Measurements from ENCODE around the gene ATRX. TPM values are rescaled to one million over a fixed set of nuclear protein-coding genes. Genes with fewer than 3 reads are reported as not detected.
"Not testable (repeated sequence)": the region's sequence is repeated elsewhere in the genome, so short reads cannot be mapped to it uniquely, and the experiment has no call there.

The ATRX gene
- total RNA-seq, 1 donor from 2014 or later: 120 TPM

DNA sequence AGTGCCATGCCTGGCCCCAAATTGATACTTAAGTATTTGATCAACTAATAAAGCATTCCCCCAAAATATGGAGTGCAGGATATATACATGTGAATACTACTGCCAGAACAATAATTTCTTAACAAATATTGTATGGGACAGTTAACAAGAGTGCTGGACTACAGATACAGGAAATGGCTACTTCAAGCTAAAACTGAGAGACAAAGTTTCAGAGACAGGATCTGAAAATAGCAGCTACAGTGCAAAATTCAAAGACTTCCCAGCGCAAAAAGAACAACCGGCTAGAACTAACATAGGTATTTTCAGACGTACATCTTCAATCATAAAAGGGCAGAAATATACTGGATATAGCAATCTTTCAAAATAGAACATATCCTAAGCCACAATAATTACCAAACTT lies 6.3 kb downstream of the ATRX start:
- peaks cover 4% of the 10 kb centered on the region for H3K9me3 Mint-ChIP-seq
- intact Hi-C loops (cut with micrococcal nuclease): loop anchor here (10.0 kb wide), 1 partner anchor 1355 kb away; the partner anchor contains the start of gene MAGEE1
- peak overlapping the region; percentile 7 for H3K4me3 Mint-ChIP-seq
- CTCF ChIA-PET: no interaction called here
- H3K36me3 Mint-ChIP-seq (ENCODE audit: low read depth): peaks cover 5% of the 10 kb centered on the region
- DNase-seq (no peak), ATAC-seq (ENCODE audit: low read depth) (no peak)
- no peaks in the 10 kb centered on the region for H3K27me3 Mint-ChIP-seq
- no peak overlapping the region for H3K27ac Mint-ChIP-seq
- POLR2A ChIA-PET: no interaction called here
- TF ChIP-seq, protein P1, sequence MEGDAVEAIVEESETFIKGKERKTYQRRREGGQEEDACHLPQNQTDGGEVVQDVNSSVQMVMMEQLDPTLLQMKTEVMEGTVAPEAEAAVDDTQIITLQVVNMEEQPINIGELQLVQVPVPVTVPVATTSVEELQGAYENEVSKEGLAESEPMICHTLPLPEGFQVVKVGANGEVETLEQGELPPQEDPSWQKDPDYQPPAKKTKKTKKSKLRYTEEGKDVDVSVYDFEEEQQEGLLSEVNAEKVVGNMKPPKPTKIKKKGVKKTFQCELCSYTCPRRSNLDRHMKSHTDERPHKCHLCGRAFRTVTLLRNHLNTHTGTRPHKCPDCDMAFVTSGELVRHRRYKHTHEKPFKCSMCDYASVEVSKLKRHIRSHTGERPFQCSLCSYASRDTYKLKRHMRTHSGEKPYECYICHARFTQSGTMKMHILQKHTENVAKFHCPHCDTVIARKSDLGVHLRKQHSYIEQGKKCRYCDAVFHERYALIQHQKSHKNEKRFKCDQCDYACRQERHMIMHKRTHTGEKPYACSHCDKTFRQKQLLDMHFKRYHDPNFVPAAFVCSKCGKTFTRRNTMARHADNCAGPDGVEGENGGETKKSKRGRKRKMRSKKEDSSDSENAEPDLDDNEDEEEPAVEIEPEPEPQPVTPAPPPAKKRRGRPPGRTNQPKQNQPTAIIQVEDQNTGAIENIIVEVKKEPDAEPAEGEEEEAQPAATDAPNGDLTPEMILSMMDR (IDR thresholded peaks at IDR 0.05): no peak
- peaks cover 50% of the 10 kb centered on the region for H3K4me1 Mint-ChIP-seq

DNA sequence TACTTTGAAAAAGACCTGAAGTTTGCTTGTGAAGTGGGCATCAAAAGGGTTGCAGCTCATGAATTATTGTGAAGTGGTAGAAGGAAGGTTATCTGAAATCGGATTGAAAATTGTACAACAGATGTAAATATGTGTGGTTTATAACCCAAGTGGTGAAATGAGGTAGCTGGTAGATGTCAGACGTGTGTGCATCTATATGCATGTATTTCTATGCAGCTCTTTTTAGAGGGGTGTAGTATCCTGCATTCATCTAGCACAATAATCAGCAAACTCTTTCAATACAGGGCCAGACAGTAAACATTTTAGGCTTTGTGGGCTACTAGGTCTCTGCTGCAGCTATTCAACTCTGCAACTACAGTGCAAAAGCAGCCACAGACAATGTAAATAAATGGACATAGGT lies 9.4 kb downstream of the ATRX start:
- DNase-seq: no peak
- H3K4me1 Mint-ChIP-seq: peaks cover 39% of the 10 kb centered on the region
- ChIA-PET POLR2A (no interaction called here), CTCF (no interaction called here)
- peaks cover 6% of the 10 kb centered on the region for H3K36me3 Mint-ChIP-seq (ENCODE audit: low read depth)
- H3K4me3 Mint-ChIP-seq: no peak overlapping the region
- H3K9me3 Mint-ChIP-seq: peaks cover 4% of the 10 kb centered on the region
- intact Hi-C loops (cut with micrococcal nuclease): no loop called here
- TF ChIP-seq, protein P1 (IDR thresholded peaks at IDR 0.05): no peak
- no peaks in the 10 kb centered on the region for H3K27me3 Mint-ChIP-seq
- no peak for ATAC-seq (ENCODE audit: low read depth)
- no peak overlapping the region for H3K27ac Mint-ChIP-seq

DNA sequence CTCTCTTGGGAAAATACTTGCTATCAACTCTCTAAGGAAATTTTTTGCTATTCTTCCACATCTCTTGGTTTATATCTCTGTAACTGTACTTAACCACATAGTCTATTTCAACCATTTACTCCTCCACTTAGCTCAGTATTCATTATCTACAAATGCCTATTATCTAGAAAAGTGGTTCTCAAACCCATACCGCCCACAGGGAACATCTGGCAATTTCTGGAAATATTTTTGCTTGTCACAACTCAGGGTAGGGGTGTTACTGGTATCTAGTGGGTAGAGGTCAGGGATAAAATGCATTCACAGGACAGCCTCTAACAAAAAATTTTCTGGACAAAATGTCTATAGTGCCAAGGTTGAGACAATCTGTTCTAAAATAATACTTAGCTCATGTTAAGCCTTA lies 14.4 kb downstream of the ATRX start:
- DNase-seq (no peak), ATAC-seq (ENCODE audit: low read depth) (no peak)
- no peak overlapping the region for H3K4me3 Mint-ChIP-seq
- peaks cover 9% of the 10 kb centered on the region for H3K36me3 Mint-ChIP-seq (ENCODE audit: low read depth)
- peaks cover 27% of the 10 kb centered on the region for H3K4me1 Mint-ChIP-seq
- intact Hi-C loops (cut with micrococcal nuclease): no loop called here
- no peak overlapping the region for H3K27ac Mint-ChIP-seq
- TF ChIP-seq, protein P1 (IDR thresholded peaks at IDR 0.05): no peak
- POLR2A ChIA-PET: interaction anchor here (1.0 to 1.4 kb wide), 2 partner anchors 10 to 16 kb away, joined by 3 to 4 read pairs; no protein-coding TSS in a partner anchor
- CTCF ChIA-PET: no interaction called here
- no peaks in the 10 kb centered on the region for H3K27me3 Mint-ChIP-seq
- H3K9me3 Mint-ChIP-seq: no peaks in the 10 kb centered on the region

- CTCF ChIA-PET: no interaction called here
- Mint-ChIP-seq H3K27ac (peak overlapping the region; percentile 36), H3K27me3 (no peaks in the 10 kb centered on the region), H3K9me3 (no peaks in the 10 kb centered on the region), H3K4me3 (no peak overlapping the region), H3K4me1 (peaks cover 24% of the 10 kb centered on the region), H3K36me3 (ENCODE audit: low read depth) (peaks cover 9% of the 10 kb centered on the region)
- TF ChIP-seq, protein P1 (IDR thresholded peaks at IDR 0.05): no peak
- intact Hi-C loops (cut with micrococcal nuclease): no loop called here
- DNase-seq: no peak
- POLR2A ChIA-PET: no interaction called here
- ATAC-seq (ENCODE audit: low read depth): no peak
These were observed 17.2 kb downstream of the ATRX start for GRCh38 chrX:77768787-77769186.

DNA sequence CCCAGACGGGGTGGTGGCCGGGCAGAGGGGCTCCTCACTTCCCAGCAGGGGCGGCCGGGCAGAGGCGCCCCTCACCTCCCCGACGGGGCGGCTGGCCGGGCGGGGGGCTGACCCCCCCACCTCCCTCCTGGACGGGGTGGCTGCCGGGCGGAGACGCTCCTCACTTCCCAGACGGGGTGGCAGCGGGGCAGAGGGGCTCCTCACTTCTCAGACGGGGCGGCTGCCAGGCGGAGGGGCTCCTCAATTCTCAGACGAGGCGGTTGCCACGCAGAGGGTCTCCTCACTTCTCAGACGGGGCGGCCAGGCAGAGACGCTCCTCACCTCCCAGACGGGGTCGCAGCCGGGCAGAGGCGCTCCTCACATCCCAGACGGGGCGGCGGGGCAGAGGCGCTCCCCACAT lies 19.8 kb downstream of the ATRX start:
- POLR2A ChIA-PET; H3K36me3 Mint-ChIP-seq (ENCODE audit: low read depth); CTCF ChIA-PET; H3K9me3 Mint-ChIP-seq; intact Hi-C loops (cut with micrococcal nuclease); ATAC-seq (ENCODE audit: low read depth); H3K27ac Mint-ChIP-seq; DNase-seq; H3K27me3 Mint-ChIP-seq; H3K4me3 Mint-ChIP-seq: not testable (repeated sequence)
- H3K4me1 Mint-ChIP-seq: peaks cover 23% of the 10 kb centered on the region

- intact Hi-C loops (cut with micrococcal nuclease): no loop called here
- CTCF ChIA-PET: no interaction called here
- no peak overlapping the region for H3K4me3 Mint-ChIP-seq
- peaks cover 3% of the 10 kb centered on the region for H3K4me1 Mint-ChIP-seq
- DNase-seq (no peak), ATAC-seq (ENCODE audit: low read depth) (no peak)
- POLR2A ChIA-PET: no interaction called here
- H3K36me3 Mint-ChIP-seq (ENCODE audit: low read depth): peaks cover 4% of the 10 kb centered on the region
- H3K27me3 Mint-ChIP-seq: no peaks in the 10 kb centered on the region
- H3K27ac Mint-ChIP-seq: no peak overlapping the region
- H3K9me3 Mint-ChIP-seq: no peaks in the 10 kb centered on the region
- TF ChIP-seq, protein P1 (IDR thresholded peaks at IDR 0.05): no peak
These were observed 30.5 kb downstream of the ATRX start for GRCh38 chrX:77755561-77755960.

- CTCF ChIA-PET; H3K9me3 Mint-ChIP-seq; H3K4me1 Mint-ChIP-seq; intact Hi-C loops (cut with micrococcal nuclease); H3K4me3 Mint-ChIP-seq; POLR2A ChIA-PET; H3K36me3 Mint-ChIP-seq (ENCODE audit: low read depth); H3K27ac Mint-ChIP-seq; H3K27me3 Mint-ChIP-seq; DNase-seq; ATAC-seq (ENCODE audit: low read depth): not testable (repeated sequence)
These were observed 32.1 kb downstream of the ATRX start for GRCh38 chrX:77753942-77754341.
